Stimulated activated naive CD8-positive, alpha-beta T cell treated with anti-CD3 and anti-CD28 coated beads, Interleukin-15, amount 100 ng/mL, for 72 hours (primary cell): ENCODE results near the gene ZBTB20.

Experiments
- ATAC-seq: fragments of 150-1000 bp; cut with Tn5 transposase; 2 replicates; pipeline ENCODE4 v1.10.0; 2021; ENCODE audit warnings: mild to moderate bottlenecking, moderate library complexity
- DNase-seq, 2 donors: peaks; one replicate each; pipeline ENCODE4 v3.0.0; 2021 to 2022
- H3K27ac Mint-ChIP-seq, 2 donors: one replicate each; pipeline ENCODE4 v1.8.0; 2022; ENCODE audit warnings: mild to moderate bottlenecking in 2 of 2, mixed read lengths in 2 of 2, moderate library complexity in 2 of 2
- H3K27me3 Mint-ChIP-seq: one replicate; pipeline ENCODE4 v1.8.0; 2022; ENCODE audit warnings: mixed read lengths
- H3K4me1 Mint-ChIP-seq: one replicate; pipeline ENCODE4 v1.8.0; 2022; ENCODE audit warnings: mild to moderate bottlenecking, mixed read lengths
- H3K4me3 Mint-ChIP-seq, 2 donors: one replicate each; pipeline ENCODE4 v1.8.0; 2022; ENCODE audit warnings: mild to moderate bottlenecking in 2 of 2, mixed read lengths in 2 of 2, moderate library complexity in 1 of 2
- H3K9me3 Mint-ChIP-seq, 2 donors: one replicate each; pipeline ENCODE4 v1.8.0; 2022; ENCODE audit warnings: mixed read lengths in 2 of 2

The ZBTB20 gene

DNA sequence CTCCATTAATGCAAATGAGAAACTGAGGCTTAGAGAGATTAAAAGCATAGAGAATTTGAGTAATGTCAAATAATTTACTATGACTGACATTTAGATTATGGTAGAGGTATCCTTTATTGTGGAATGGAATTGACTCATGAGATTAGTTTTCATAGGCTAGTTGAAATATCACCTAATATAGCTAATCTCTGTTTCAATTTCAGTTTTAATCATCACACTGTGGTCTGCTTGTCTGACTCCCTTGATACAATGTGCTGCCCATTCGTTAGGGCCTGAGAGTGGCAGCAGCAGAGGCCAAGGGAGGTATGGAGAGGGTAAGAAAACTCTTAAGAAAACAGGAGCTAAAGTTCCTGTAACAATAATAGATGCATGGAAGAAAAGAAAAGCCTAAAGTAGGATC lies 13.2 kb upstream of the ZBTB20 start:
- Mint-ChIP-seq H3K27ac (no peak overlapping the region), H3K27me3 (no peaks in the 10 kb centered on the region), H3K9me3 (peaks cover 13 to 25% of the 10 kb centered on the region in 2 donors), H3K4me3 (no peak overlapping the region), H3K4me1 (peaks cover 31% of the 10 kb centered on the region)
- DNase-seq (no peak), ATAC-seq (peak; percentile 72)

DNA sequence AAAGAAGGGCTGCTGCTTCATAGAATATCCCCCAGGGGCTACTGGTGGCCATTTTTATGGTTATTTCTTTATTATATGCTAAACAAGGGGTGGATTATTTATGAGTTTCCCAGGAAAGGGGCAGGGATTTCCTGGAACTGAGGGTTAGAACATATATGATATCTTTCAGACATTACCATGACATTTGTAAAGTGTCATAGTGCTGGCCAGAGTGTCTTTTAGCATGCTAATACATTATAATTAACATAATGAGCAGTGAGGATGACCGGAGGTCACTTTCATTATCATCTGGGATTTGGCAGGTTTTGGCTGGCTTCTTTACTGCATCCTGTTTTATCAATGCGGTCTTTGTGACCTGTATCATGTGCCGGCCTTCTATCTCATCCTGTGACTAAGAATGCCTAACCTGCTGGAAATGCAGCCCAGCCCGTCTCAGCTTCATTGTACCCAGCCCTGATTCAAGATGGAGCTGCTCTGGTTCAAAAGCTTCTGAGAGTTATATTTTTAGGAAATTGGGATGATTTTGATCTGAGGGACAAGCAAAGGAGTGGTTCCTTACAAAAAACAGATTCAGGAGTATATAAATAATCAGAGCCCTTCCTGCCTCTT lies 9.1 kb upstream of the ZBTB20 start:
- no peak for ATAC-seq
- H3K27ac Mint-ChIP-seq, result no peak overlapping the region
- H3K9me3 Mint-ChIP-seq, result peaks cover 14 to 20% of the 10 kb centered on the region in 2 donors

DNA sequence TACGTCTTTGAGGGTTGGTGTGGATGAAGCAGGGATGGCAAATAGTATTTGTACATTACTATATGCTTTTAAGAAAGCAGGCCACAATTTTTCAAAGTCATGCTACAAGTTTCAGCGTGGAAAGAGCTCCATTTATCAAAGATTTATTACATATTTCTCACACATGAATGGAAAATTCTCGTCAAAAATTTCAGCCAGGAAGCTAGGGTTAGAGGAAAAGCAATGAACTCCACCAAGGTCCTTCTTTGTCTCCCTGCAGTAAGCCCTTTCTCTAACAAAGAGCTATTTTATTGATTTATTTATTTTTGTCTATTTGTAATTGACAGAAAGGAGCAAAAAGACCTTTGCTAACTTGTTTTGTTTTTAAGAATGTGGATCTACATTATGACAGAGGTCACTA lies 7.5 kb upstream of the ZBTB20 start:
- no peak for ATAC-seq
- no peak overlapping the region for H3K4me3 Mint-ChIP-seq

More for the DNA sequence above, 9.1 kb upstream of the ZBTB20 start:
- Mint-ChIP-seq H3K27me3 (no peaks in the 10 kb centered on the region), H3K4me1 (peaks cover 7% of the 10 kb centered on the region), H3K4me3 (no peak overlapping the region)
- no peak for DNase-seq

DNA sequence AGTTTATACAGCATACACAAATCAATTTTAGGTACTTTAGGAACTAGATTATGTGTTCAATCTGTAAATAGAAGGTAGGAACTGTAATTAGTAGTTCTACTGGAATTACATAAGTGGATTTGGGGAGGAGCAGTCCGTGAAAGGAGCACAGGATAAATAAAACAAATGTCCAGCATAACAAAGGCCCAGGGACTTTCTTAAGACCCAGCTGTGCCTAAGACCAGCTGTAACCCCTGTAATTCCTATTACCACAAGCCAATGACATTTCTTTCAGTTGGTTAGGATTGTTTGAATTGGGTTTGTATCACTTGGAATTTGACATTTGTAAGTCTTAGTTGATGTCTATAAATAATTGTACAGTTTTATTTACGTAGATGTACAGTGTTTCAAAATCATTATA lies 4.8 kb upstream of the ZBTB20 start:
- H3K4me3 Mint-ChIP-seq, result no peak overlapping the region
- no peak overlapping the region for H3K27ac Mint-ChIP-seq
- H3K4me1 Mint-ChIP-seq, result no peaks in the 10 kb centered on the region
- DNase-seq (no peak), ATAC-seq (no peak)
- H3K9me3 Mint-ChIP-seq, result peaks cover 5 to 10% of the 10 kb centered on the region in 2 donors
- H3K27me3 Mint-ChIP-seq, result no peaks in the 10 kb centered on the region

More for the DNA sequence above, 7.5 kb upstream of the ZBTB20 start:
- Mint-ChIP-seq H3K9me3 (peaks cover 18 to 20% of the 10 kb centered on the region in 2 donors), H3K27me3 (no peaks in the 10 kb centered on the region), H3K4me1 (no peaks in the 10 kb centered on the region), H3K27ac (no peak overlapping the region)
- DNase-seq, result no peak

DNA sequence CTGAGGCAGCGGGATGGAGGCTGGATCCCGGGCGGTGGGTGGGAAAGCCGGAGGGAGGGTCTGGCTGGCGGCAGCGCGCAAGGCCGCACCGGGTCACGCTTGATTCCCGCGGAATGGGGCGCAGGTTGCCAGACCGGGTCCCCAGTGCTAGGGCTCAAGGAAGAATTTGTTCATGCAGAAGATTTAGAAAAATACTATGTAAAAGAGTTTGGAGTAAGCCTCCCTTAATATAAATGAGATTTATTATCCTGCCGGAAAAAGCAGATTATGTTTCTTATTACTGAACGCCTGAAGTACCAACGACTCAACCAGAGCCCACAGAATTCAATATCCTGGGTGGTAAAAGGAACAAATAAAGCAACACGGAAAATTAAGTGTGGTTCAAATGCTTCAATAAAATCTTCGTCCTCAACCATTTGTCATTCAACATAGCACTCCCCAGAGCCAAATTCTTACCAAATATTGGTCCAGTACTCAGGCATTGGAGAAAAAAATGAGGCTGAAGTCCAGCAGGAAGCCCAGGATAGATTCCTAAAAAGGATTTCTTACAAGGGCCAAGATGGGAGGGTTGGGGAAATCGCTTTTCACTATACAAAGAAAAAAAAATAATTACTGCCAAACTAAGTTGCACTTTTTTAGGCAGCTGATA lies 1.2 kb upstream of the ZBTB20 start:
- Mint-ChIP-seq H3K27ac (peak overlapping the region; percentile 98 to 100), H3K27me3 (no peaks in the 10 kb centered on the region), H3K4me3 (peak overlapping the region; percentile 89 to 95), H3K4me1 (peaks cover 14% of the 10 kb centered on the region), H3K9me3 (peaks cover 5 to 10% of the 10 kb centered on the region in 2 donors)
- ATAC-seq (no peak), DNase-seq (no peak)

DNA sequence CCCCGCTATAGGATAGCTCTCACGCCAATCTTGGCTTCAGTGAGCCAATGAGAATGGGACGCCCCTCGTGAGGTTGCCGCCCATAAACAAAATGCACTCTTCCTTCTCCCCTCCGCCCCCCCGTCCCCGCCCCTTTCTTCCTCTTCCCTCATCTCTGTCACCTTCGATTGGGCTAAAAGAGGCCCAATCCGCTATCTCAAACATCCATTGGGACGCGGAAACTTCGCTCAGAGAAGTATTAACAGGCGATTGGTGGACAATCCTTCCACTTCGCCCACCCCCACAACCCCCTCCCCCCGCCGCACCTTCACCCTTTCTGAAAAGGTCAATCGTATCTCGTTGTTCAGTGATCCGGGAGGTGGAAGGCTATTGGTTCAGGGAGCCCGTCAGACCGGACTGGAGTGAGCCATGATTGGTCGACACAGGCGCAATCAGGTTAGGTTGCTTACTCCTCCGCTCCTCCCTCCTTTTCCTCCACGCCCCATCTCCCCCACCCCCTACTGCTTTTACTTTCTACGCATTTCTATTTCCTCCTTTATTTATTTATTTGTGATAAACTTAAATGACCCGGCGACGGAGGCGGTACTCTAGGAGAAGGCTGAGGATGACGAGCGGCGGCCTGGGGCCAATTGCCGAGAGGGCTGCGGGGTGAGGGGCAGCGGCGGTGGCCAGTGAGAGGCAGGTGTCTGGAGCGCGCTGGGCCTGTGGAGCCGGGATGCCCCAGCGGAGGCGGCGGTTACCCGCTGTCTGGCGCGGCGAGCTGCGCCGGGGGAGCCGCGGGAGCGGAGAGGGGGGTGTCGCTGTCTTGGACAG lies 447 bp upstream of the ZBTB20 start:
- Mint-ChIP-seq H3K4me1 (peaks cover 14% of the 10 kb centered on the region), H3K27ac (peak overlapping the region; percentile 98 to 100), H3K27me3 (no peaks in the 10 kb centered on the region), H3K9me3 (peaks cover 2 to 7% of the 10 kb centered on the region in 2 donors), H3K4me3 (peak overlapping the region; percentile 89 to 95)
- DNase-seq, result peak; percentile 96 to 98
- peak; percentile 89 for ATAC-seq

DNA sequence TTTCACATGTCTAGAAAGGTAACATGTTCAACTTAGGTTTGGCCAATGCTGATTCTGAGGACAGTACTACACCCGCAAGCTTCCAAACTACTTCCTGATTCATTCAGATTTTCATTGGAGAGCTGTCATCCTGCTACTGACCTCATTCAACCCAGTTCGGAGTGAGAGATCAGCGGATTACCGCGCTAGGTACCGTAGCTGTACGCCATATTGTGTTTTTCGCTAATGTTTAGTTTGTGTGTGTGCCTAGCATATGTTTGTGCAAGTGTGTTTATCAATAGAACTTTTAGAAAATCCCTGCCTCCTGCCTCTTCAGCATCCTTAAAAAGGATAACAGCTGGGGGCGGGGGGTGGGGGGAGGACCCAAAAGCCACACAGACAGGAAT lies 1.1 kb downstream of the ZBTB20 start:
- peak; percentile 23 to 50 for DNase-seq
- H3K4me3 Mint-ChIP-seq, result peak overlapping the region; percentile 89 to 92
- peaks cover 0 to 4% of the 10 kb centered on the region in 2 donors for H3K9me3 Mint-ChIP-seq
- H3K4me1 Mint-ChIP-seq, result peaks cover 14% of the 10 kb centered on the region
- peak overlapping the region; percentile 98 to 99 for H3K27ac Mint-ChIP-seq
- no peak for ATAC-seq
- H3K27me3 Mint-ChIP-seq, result no peaks in the 10 kb centered on the region

DNA sequence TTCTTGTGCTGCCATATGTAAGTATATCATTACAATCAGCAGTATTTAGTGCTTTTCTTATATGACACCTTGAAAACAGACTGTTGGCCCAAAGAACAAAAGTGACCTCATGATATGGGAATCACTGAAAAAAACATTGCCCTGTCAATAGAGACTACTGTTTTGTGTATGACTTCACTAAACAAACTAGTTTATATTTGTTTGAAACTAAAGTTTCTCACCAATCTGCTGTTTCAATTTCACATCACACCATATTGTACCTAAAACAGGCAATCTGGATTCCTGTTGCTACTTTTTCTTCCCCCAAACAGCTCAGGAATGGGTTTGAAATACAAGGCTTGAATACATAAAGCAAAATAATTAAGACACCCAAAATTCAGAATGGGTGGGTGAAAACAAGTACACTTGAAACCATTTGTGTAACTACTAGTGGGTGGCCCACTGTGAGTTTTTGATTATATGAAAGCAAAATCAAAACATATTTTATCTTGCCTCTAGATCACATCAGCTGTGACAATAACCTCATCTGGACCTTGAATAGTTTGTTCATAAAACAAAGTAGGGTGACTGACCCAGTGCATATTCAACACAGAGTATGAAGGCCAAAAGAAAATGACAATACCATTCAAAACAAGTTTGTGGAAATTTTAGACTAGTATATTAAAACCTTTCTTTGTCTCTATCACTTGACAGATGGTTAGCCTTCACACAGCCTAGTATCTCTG lies 5.9 kb downstream of the ZBTB20 start:
- Mint-ChIP-seq H3K27ac (no peak overlapping the region), H3K9me3 (no peaks in the 10 kb centered on the region), H3K4me1 (peaks cover 34% of the 10 kb centered on the region), H3K27me3 (no peaks in the 10 kb centered on the region), H3K4me3 (no peak overlapping the region)
- ATAC-seq (no peak), DNase-seq (no peak)

DNA sequence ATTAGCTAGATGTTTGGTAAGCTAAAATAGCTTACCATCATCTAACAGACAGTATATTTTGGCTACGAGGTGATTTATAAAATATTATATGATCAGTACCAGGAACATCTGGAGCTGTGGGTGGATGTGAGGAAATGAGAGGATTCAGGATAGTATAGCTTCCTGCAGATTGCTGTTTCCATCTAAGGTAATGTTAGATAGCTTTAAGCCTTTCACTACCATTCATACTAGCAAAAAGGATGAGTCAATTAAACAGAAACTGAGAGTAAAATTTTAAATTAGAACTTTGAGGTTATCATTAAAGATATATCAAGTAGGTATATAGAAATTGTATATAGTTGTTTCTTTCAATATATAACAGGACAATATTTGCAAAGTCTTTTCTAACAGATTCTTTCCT lies 8.0 kb downstream of the ZBTB20 start:
- no peaks in the 10 kb centered on the region for H3K9me3 Mint-ChIP-seq
- DNase-seq, result no peak
- no peak overlapping the region for H3K27ac Mint-ChIP-seq
- H3K4me3 Mint-ChIP-seq, result no peak overlapping the region
- no peaks in the 10 kb centered on the region for H3K27me3 Mint-ChIP-seq
- peaks cover 21% of the 10 kb centered on the region for H3K4me1 Mint-ChIP-seq
- peak; percentile 57 for ATAC-seq

DNA sequence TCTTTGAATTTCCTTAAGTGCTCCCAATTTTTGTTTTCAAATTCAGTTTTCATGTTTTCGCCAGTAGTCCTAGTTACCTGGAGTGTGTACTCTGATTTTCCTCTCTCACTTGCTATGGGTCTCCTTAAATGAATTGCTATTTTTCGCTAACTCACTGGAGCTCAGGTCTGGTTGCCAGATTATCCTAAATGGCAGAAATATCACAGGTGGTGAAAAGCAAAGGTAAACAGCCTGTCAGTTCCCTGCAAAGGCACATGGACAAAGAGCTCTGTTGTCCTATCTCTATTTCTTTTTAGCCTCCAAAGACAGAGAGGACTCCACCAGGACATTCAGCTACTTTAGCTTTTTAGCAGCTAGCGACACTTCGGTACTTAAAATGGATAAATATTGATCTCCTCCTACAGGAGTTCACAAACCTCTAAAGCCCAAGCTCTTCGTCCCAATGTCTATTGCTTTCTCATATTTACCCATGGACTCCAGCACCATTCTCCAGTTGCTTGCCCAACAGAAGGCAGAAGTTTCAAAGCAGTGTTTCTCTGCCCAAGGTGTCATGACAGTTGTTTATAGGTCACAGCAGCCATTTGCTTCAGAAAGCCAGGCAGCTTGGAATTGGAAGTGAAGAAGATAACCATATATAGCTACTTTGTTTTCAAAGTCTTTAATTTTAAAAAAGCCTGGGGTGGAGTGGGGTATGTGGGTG lies 12.3 kb downstream of the ZBTB20 start:
- ATAC-seq, result no peak
- H3K9me3 Mint-ChIP-seq, result no peaks in the 10 kb centered on the region
- H3K27ac Mint-ChIP-seq, result no peak overlapping the region
- no peak for DNase-seq
- no peak overlapping the region for H3K4me3 Mint-ChIP-seq
- peaks cover 14% of the 10 kb centered on the region for H3K4me1 Mint-ChIP-seq
- no peaks in the 10 kb centered on the region for H3K27me3 Mint-ChIP-seq

DNA sequence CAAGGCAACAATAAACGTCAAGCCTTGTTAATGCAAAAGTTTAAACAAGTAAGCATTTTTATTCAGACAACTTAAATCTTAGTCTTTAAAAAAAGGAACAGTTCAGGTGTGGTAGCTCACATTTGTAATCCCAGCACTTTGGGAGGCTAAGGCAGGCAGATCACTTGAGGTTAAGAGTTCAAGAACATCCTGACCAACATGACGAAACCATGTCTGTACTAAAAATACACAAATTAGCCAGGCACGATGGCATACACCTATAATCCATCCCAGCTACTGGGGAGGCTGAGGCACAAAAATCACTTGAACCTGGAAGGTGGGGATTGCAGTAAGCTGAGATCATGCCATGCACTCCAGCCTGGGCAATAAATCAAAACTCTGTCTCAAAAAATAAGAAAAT lies 19.9 kb downstream of the ZBTB20 start:
- Mint-ChIP-seq H3K4me3 (no peak overlapping the region), H3K4me1 (peaks cover 16% of the 10 kb centered on the region), H3K27ac (no peak overlapping the region), H3K9me3 (no peaks in the 10 kb centered on the region), H3K27me3 (no peaks in the 10 kb centered on the region)
- no peak for DNase-seq
- no peak for ATAC-seq

DNA sequence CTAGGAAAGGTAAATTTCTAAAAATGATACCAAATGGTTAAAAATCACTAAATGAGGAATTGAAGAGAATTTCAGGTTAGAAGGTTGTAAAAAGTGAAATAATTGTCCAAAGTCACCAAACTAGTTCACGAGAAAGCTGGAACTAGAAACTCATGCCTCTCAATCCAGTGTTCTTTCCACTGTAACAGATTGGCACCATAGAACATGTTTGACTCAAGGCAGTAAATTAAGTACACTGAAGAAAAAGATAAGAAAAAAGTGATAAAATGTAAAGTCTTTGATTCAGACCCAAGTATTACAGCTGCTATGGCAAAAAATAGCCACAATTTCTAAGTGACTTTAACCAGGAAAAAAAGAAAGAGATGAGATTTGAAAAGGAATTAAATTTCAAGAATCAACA lies 26.5 kb downstream of the ZBTB20 start:
- no peak overlapping the region for H3K27ac Mint-ChIP-seq
- H3K9me3 Mint-ChIP-seq, result no peaks in the 10 kb centered on the region
- no peak for DNase-seq
- H3K27me3 Mint-ChIP-seq, result no peaks in the 10 kb centered on the region
- H3K4me1 Mint-ChIP-seq, result peaks cover 17% of the 10 kb centered on the region
- no peak overlapping the region for H3K4me3 Mint-ChIP-seq
- ATAC-seq, result no peak

DNA sequence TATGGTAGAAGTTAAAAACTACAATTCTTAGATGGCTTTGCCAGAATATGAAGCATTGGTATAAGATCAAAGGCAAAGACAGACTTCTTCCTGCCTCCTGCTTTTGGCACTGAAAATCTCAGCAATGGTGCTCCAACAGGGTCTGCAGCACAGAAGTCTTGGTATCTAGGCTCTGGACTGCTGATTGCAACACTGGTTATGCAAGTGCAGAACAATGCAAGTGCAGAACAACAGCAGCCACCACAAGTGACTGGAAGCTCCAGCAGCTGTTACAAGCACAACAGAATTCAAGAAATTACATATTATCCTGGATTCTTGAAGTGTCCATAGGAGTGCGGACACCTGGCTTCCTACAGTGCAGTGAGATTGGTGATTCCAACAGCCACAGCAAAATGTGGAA lies 33.7 kb downstream of the ZBTB20 start:
- no peak for ATAC-seq
- DNase-seq, result no peak
- Mint-ChIP-seq H3K4me3 (no peak overlapping the region), H3K4me1 (no peaks in the 10 kb centered on the region), H3K27ac (no peak overlapping the region), H3K27me3 (no peaks in the 10 kb centered on the region), H3K9me3 (no peaks in the 10 kb centered on the region)

DNA sequence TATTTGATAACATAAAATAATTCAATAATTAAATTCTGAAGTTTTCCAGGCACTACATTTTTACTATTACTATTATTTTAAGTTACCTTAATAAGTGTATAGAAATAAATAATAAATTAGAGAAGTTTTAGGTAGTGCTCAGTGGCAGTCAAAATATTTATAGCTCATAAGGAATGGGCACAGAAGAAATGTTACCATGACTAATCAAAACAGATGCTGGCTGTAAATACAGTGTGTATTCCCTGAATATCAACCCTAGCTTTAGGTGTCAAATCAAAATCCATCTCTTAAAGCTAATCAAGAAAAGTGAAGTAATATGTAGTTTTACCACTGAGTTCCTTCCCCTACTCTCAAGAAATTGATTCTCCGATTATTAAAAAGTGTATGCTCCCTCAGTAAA lies 35.5 kb downstream of the ZBTB20 start:
- Mint-ChIP-seq H3K27me3 (no peaks in the 10 kb centered on the region), H3K27ac (no peak overlapping the region), H3K4me3 (no peak overlapping the region), H3K9me3 (no peaks in the 10 kb centered on the region), H3K4me1 (no peaks in the 10 kb centered on the region)
- ATAC-seq, result no peak
- no peak for DNase-seq

DNA sequence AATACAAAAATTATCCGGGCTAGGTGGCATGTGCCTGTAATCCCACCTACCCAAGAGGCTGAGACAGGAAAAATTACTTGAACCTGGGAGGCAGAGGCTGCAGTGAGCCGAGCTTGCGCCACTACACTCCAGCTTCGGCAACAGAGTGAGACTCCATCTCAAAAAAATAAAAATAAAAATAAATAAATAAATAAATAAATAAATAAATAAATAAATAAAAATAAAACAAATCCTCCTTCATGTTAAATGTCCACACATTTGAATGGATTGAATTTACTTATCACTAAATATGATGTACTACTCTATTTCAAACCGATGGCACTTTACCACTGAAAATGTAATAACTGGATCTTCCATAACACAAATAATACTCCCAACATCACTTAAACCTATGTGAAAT lies 36.3 kb downstream of the ZBTB20 start:
- H3K4me1 Mint-ChIP-seq, result no peaks in the 10 kb centered on the region
- DNase-seq, result no peak
- H3K27me3 Mint-ChIP-seq, result no peaks in the 10 kb centered on the region
- no peaks in the 10 kb centered on the region for H3K9me3 Mint-ChIP-seq
- ATAC-seq, result no peak
- no peak overlapping the region for H3K27ac Mint-ChIP-seq
- H3K4me3 Mint-ChIP-seq, result no peak overlapping the region
